Fibroblast of villous mesenchyme (primary cell): ENCODE measurements around the gene SERPINA9. TPM values are rescaled to one million over a fixed set of nuclear protein-coding genes. Genes with fewer than 3 reads are reported as not detected.

ENCODE experiments used
- DNase-seq: peaks from one replicate; pipeline ENCODE4 v3.0.0-alpha.2; 2010; ENCODE audit warnings: low read depth
- H3K4me3 ChIP-seq: 2 replicates; pipeline ENCODE4 v1.5.1; 2011; ENCODE audit warnings: low read depth, mild to moderate bottlenecking, low read length
- CTCF ChIP-seq: IDR thresholded peaks from 2 replicates; pipeline ENCODE4 v1.5.1; 2012; ENCODE audit warnings: low read depth, mild to moderate bottlenecking, low read length; ENCODE audit not compliant: insufficient read depth
- total RNA-seq: library from RNA; depleted of rRNA; stranded (reverse); fragments of >200 nt; gene quantifications from 2 replicates; pipeline ENCODE4 v1.2.3, GENCODE V29; 2012

SERPINA9 gene
- total RNA-seq, 1 donor: not detected

- H3K4me3 ChIP-seq: no peak overlapping the region
- no peak for DNase-seq
- TF ChIP-seq CTCF: no peak
Observed at GRCh38 chr14:94472842-94473241, 3.2 kb downstream of the SERPINA9 start.

- DNase-seq: no peak
- no peak for TF ChIP-seq CTCF
- H3K4me3 ChIP-seq: no peak overlapping the region
Observed at GRCh38 chr14:94471045-94471444, 5.0 kb downstream of the SERPINA9 start.

- no peak for DNase-seq
- no peak for TF ChIP-seq CTCF
- H3K4me3 ChIP-seq: no peak overlapping the region
Observed at GRCh38 chr14:94470311-94470710, 5.7 kb downstream of the SERPINA9 start.

- TF ChIP-seq CTCF: no peak
- no peak for DNase-seq
- H3K4me3 ChIP-seq: no peak overlapping the region
Observed at GRCh38 chr14:94469261-94469660, 6.7 kb downstream of the SERPINA9 start.

GRCh38 chr14:94467728-94468520 lies 8.1 kb downstream of the SERPINA9 start:
- no peak overlapping the region for H3K4me3 ChIP-seq
- DNase-seq: no peak
- TF ChIP-seq CTCF: no peak

GRCh38 chr14:94466706-94467370 lies 9.2 kb downstream of the SERPINA9 start:
- H3K4me3 ChIP-seq: no peak overlapping the region
- DNase-seq: no peak
- TF ChIP-seq CTCF: no peak
